GM12875 (cell line): ENCODE data around the gene MEIG1.
"Not testable (repeated sequence)": the region's sequence is repeated elsewhere in the genome, so short reads cannot be mapped to it uniquely, and the experiment has no call there.

ENCODE experiments used
- H3K4me3 ChIP-seq: one replicate; pipeline ENCODE4 v1.5.1; 2011; ENCODE audit warnings: low read depth, low read length, control low read depth
- TF ChIP-seq, protein P1 (sequence below): IDR thresholded peaks from 2 replicates; pipeline ENCODE4 v1.5.1; 2011; ENCODE audit warnings: low read depth, mild to moderate bottlenecking, control low read depth, inconsistent platforms, low read length, moderate library complexity, borderline replicate concordance; ENCODE audit not compliant: insufficient read depth

Gene MEIG1

DNA sequence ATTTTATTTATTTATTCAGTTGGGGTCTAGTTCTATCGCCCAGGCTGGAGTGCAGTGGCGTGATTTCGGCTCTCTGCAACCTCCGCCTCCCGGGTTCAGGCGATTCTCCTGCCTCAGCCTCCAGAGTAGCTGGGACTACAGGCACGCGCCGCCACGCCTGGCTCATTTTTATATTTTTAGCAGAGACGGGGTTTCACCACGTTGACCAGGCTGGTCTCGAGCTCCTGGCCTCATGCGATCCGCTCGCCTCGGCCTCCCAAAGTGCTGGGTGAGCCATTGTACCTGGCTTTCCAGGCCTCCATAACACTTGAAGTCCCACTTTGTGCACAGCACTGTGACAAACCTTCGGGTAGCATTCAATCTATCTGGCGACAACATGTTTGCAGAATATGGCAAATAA is 4.3 kb upstream of the MEIG1 start:
- H3K4me3 ChIP-seq: no peak overlapping the region
- TF ChIP-seq, protein P1, sequence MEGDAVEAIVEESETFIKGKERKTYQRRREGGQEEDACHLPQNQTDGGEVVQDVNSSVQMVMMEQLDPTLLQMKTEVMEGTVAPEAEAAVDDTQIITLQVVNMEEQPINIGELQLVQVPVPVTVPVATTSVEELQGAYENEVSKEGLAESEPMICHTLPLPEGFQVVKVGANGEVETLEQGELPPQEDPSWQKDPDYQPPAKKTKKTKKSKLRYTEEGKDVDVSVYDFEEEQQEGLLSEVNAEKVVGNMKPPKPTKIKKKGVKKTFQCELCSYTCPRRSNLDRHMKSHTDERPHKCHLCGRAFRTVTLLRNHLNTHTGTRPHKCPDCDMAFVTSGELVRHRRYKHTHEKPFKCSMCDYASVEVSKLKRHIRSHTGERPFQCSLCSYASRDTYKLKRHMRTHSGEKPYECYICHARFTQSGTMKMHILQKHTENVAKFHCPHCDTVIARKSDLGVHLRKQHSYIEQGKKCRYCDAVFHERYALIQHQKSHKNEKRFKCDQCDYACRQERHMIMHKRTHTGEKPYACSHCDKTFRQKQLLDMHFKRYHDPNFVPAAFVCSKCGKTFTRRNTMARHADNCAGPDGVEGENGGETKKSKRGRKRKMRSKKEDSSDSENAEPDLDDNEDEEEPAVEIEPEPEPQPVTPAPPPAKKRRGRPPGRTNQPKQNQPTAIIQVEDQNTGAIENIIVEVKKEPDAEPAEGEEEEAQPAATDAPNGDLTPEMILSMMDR: no peak

DNA sequence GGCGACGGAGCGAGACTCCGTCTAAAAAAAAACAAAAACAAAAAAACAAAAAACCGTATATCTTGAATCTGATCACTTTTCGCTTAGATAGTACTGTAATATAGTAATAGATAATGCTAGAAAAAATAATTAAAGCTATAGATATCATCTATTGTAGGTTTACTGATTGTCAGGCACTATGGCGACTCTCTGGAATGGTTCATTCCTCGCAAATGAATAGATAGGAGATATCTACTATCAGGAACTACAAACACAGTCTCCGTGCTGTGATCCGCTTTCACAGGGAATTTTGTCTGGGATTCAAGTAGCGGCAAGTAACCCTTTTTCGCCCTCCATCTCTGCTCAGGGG is 342 bp upstream of the MEIG1 start:
- TF ChIP-seq, protein P1: no peak
- H3K4me3 ChIP-seq: peak overlapping the region; percentile 74

DNA sequence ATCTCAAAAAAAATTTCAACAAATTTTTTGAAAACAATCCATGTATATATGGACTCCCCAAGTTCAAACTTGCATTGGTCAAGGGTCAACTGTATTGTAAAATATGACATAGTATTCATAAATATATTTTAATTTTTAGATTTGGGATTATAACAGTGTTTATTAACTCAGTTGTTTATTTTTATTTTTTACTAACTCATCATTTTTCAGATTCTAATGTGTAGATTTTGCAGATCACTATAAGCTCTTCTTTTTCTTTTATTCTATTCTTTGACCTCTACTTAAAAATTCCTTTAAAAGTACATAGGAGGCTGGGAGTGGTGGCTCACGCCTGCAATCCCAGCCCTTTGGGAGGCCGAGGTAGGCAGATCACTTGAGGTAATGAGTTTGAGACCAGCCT is 8.7 kb downstream of the MEIG1 start:
- TF ChIP-seq, protein P1: no peak

DNA sequence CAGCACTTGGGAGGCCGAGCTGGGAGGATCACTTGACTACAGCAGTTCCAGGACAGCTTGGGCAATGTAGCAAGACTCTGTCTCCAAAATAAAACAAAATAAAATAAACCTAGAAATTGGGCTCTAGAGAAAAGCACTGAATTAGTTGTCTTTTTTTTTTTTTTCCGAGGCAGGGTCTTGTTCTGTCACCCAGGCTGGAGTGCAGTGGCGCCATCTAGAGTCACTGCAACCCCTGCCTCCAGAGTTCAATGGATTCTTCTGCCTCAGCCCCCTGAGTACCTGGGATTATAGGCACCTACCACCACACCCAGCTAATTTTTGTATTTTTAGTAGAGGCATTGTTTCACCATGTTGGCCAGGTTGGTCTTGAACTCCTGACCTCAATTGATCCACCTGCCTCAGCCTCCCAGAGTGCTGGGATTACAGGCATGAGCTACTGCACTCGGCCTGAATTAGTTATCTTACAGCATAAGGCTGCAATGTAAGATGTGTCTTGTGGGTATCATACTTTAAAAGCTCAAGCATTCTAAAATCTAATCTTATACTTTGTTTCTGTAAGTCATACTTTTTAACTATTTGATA is 12.8 kb downstream of the MEIG1 start:
- TF ChIP-seq, protein P1: peak; percentile 72
- H3K4me3 ChIP-seq: no peak overlapping the region

More for the DNA sequence above, 8.7 kb downstream of the MEIG1 start:
- no peak overlapping the region for H3K4me3 ChIP-seq

DNA sequence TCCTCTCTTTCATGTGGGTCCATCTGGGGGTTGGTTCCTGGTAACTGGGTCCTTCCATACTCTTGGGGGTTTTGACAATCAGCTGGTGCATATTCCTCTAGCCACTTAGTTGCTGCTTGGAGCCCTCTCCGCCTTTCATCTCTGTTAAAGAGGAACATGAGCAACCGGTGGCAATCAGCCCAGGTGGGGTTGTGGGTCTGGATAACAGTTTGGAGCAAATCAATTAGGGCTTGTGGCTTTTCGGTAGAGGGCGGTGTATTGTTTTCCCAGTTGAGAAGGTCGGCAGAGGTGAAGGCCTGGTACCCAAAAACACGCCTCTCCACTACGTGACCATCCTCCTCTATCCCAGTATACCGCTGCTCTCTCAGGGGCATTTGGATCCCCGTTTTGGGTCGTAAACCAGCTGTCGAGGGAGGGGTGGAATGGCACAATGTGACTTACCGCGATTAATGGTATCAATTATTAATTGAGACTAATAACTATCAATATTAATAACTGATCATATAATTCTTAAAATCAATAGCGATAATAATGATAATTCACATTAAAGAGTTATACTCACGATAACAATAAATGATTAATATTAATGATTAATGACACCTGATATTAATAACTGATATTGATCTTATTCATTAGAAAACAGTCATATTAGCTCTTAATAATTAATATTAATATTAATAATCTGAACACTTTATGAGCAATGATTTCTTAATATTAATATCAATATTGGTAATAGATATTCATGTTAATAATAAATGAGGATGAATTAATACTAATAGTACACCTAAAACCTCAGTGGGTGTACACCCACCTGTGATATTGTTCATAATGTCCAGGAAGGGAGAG is 15.2 kb downstream of the MEIG1 start:
- H3K4me3 ChIP-seq: not testable (repeated sequence)

DNA sequence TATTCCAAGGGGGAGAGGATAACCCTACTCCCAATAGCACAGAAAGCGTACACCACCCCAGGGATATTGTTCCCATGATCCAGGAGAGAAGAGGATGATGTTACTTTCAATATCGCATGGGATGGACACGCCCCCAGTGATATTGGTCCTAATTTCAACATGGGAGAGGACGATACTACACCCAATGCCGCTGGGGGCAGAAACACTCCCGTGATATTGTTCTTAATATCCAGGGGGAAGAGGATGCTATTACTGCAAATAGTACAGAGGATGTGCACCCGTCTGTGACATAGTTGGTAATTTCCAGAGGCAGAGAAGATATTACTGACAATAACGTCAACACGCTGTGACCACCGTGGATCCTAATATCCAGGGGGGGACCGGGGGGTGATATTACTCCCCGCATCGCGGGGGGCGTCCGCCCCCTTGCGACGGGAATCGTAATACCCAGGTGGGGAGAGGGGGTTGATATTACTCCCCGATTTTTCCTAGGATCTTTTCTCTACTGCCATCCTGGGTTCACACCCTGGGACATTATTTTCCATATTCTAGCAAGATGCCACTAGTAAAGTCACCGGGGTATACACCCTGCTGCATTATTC is 16.6 kb downstream of the MEIG1 start:
- TF ChIP-seq, protein P1: peak; percentile 37; the same call in 1 of the 2 replicates
- H3K4me3 ChIP-seq: no peak overlapping the region

DNA sequence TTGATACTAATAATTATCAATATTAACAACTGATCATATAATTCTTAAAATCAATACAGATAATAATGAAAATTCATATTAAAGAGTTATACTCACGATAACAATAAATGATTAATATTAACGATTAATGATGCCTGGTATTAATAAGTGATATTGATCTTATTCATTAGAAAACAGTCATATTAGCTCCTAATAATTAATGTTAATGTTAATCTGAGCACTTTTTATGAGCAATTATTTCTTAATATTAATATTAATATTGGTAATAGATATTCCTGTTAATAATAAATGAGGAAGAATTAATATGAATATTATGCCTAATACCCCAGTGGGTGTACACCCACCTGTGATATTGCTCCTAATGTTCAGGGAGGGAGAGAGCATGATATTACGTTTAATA is 23.6 kb downstream of the MEIG1 start:
- TF ChIP-seq, protein P1: no peak
- H3K4me3 ChIP-seq: no peak overlapping the region

DNA sequence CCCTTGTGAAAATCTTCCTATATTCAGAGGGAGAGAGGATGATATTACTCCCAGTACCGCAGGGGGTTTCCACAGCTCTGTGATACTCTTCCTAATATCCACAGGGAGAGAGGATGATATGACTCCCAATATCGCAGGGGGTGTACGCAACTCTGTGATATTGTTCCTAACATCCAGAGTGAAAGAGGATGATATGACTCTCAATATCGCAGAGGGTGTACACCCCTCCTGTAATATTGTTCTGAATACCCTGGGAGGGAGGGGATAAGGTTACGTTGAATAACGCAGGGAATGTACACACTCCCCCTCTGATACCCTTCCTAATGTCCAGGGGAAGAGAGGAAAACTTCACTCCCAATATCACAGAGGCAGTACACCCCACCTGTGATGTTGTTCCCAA is 30.4 kb downstream of the MEIG1 start:
- H3K4me3 ChIP-seq: not testable (repeated sequence)
